NCI-H510A (cell line): ENCODE data around the gene LMO1.

Experiments
- DNase-seq: peaks from one replicate; lab custom pipeline; 2025; lab: John Stamatoyannopoulos, UW

The LMO1 gene

GRCh38 chr11:8227156-8228152 lies 36.2 kb downstream of the LMO1 start:
- no peak for DNase-seq

- DNase-seq = no peak
Measured at GRCh38 chr11:8225589-8226036, 38.1 kb downstream of the LMO1 start.

GRCh38 chr11:8224711-8225110 lies 39.0 kb downstream of the LMO1 start:
- no peak for DNase-seq

GRCh38 chr11:8224161-8224591 lies 39.5 kb downstream of the LMO1 start:
- DNase-seq = no peak

- no peak for DNase-seq
Measured at GRCh38 chr11:8223513-8223900, 40.2 kb downstream of the LMO1 start.

- DNase-seq = no peak
Measured at GRCh38 chr11:8222820-8223512, 40.7 kb downstream of the LMO1 start.

GRCh38 chr11:8221917-8222495 lies 41.7 kb downstream of the LMO1 start:
- DNase-seq = no peak

- no peak for DNase-seq
Measured at GRCh38 chr11:8221046-8221723, 42.5 kb downstream of the LMO1 start.

GRCh38 chr11:8220261-8221045 lies 43.2 kb downstream of the LMO1 start:
- no peak for DNase-seq

- DNase-seq = no peak
Measured at GRCh38 chr11:8219257-8220021, 44.2 kb downstream of the LMO1 start.

- no peak for DNase-seq
Measured at GRCh38 chr11:8218840-8219239, 44.8 kb downstream of the LMO1 start.

GRCh38 chr11:8218409-8218808 lies 45.3 kb downstream of the LMO1 start:
- no peak for DNase-seq

GRCh38 chr11:8217926-8218325 lies 45.8 kb downstream of the LMO1 start:
- DNase-seq = no peak

GRCh38 chr11:8217136-8217535 lies 46.5 kb downstream of the LMO1 start:
- DNase-seq = no peak

GRCh38 chr11:8213376-8213775 lies 50.3 kb downstream of the LMO1 start:
- DNase-seq = no peak

GRCh38 chr11:8209208-8209807 lies 54.4 kb downstream of the LMO1 start:
- no peak for DNase-seq

- no peak for DNase-seq
Measured at GRCh38 chr11:8207080-8208000, 56.3 kb downstream of the LMO1 start.

GRCh38 chr11:8206251-8207079 lies 57.2 kb downstream of the LMO1 start:
- DNase-seq = no peak
